Activated CD4-positive, alpha-beta T cell treated with anti-CD3 and anti-CD28 coated beads, Interleukin-2, amount 50 U/mL, for 16 hours (primary cell): Measurements from ENCODE around the gene CEP83.
A peak's percentile ranks its signal among the peaks of the same experiment; 100 is the strongest.

ENCODE experiments used
- DNase-seq: peaks from one replicate; pipeline ENCODE4 v3.0.0-alpha.2; 2020

CEP83 gene

GRCh38 chr12:94265966-94266745, 193.5 kb downstream of the CEP83 start:
- DNase-seq: no peak

DNA sequence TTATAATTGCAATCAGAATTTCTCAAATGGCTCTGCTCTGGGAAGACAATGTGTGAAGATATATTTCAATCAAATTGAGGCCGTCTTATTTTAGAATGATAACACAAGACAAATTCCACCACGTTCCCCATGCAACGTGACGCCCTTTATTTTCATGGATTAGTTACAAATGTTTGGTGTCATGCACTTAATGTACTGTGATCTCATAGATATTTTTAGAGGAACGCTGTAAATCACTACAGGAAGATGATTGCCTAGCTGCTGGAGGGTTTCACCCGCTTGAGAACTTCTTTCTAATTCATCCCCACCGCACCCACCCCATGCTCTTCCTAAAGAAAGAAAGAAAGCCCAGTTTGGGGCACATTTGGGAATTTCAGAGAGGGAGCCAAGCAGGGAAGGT, 194.1 kb downstream of the CEP83 start:
- DNase-seq: no peak

GRCh38 chr12:94264736-94265485, 194.8 kb downstream of the CEP83 start:
- no peak for DNase-seq

- no peak for DNase-seq
Observed at GRCh38 chr12:94263905-94264561, 195.6 kb downstream of the CEP83 start.

- DNase-seq: peak; percentile 70
Observed at GRCh38 chr12:94263011-94263811, 196.5 kb downstream of the CEP83 start.

DNA sequence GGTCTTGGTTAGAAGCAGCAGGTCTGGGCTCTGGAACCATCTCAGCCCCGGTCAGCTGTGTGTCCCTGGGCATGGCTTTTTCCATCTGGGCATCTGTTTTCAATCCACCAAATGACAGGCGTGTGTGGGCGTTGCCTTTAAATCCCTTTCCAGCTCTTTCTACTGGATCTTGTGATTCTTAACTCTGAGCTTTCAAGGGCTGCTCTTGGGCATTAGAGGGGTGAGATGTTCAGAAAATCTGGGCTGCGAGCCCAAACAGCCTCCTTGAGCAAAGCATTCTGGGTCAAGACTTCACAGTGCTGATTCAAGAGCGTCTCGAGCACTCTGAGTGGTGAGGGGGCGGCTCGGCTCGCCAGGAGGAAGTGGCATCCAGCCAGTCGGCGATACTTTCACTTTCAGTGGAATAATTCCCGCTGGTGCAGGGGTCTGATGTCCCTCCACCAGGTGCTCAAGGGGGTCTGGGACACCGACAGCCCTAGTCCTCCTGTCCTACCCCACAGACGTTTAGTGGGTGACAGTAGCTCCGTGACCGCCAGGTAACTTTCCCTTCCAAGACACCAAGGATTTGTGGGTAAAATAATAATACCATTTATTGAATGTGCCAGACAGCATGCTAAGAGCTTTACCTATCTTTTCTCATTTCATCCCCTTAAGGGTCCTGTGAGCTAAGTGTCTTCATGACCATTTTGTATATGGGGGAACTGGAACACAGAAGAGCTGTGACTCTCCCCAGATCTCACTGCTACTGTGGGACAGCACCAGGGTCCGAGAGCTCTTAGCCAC, 197.2 kb downstream of the CEP83 start:
- peak; percentile 76 for DNase-seq

DNA sequence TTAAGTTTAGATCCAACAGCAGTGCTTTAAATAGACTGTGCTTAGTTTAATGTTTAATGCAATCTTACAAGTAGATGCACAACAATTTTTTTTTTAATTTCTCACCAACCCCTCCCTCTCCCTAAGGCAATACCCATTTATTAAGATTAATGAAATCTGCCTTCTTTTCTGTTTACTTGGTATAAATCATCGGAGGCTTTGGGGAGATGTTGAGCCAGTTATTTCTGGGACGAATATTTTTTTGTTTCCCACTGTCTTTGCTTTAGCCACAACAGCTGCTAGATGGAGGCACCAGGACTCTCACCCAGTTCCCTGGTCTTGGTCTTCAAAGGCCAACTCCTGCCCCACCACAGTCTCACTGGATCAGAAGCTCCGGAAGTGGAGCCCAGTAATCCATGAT, 197.9 kb downstream of the CEP83 start:
- no peak for DNase-seq

GRCh38 chr12:94261119-94261518, 198.5 kb downstream of the CEP83 start:
- DNase-seq: no peak

DNA sequence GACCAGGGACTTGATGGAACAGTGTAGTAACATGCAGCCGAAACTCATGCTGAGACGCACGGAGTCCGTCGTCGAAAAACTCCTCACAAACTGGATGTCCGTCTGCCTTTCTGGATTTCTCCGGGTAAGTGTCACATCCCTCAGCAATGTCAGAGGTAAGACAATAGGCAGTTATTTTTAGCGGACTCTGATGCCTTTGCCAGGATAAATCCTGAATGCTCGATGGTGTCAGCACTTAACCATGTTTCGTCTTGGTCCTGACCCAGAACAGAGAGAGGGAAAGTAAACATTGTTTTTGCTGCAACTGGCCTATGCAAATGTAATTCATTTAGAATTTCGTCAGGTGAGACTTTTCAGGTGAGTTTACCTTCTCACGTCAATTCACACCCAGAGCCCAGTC, 198.9 kb downstream of the CEP83 start:
- no peak for DNase-seq

DNA sequence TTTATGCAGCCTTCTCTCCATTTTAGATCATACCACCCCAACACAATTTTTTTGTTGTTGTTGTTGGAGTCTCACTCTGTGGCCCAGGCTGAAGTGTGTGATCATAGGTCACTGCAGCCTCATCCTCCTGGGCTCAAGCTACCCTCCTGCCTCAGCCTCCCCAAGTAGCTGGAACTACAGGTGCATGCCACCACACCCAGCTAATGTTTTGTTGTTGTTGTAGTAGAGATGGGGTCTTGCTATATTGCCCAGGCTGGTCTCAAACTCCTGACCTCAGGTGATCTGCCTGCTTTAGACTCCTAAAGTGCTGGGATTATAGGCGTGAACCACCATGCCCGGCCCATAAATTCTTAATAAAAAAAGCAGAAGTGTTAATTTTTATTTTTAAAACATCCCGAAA, 199.7 kb downstream of the CEP83 start:
- no peak for DNase-seq

GRCh38 chr12:94258593-94258992, 201.1 kb downstream of the CEP83 start:
- DNase-seq: peak; percentile 53
